AG08396 (cell line): ENCODE measurements around the gene FGD4.

Experiments
- DNase-seq: peaks from one replicate; pipeline ENCODE4 v3.0.0; 2012; ENCODE audit warnings: low spot score, mixed read lengths

Gene FGD4

DNA sequence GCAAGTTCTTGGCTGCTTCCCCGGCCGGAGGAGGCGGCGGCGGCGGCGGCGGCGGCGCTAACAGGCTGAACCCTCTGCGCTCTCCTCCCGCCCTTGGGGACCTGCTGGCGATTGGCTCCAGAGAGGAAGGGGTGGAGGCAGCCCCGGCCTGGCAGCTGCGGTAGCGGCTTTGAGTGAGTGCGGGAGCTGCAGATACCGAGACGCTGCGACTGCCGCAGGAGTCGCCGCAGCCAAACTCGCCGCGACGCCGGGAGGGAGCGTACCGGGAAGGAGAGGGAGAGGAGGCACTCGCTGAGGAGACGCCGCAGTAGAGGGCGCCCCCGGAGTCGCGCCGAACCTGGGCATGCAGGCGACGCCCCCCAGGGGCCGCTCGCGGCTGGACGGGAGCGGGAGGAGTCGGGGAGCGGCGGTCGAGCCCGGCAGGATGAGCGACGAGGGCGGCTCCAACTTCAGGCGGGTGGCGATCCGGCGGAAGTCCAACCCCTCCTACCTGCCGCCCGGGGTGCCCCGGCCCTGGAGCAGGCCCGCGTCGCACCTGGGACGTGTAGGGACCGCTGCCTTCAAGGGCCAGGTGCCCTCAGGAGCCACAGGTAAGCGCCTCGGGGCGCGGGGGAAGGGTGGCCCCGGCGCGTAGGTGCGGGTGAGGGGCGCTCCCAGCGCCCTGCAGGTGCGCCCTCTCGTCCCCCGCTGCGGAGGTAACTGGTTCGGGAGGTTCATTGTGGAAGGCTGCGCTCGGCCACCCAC lies at the start of gene FGD4:
Gene FGD4, plus strand, starts transcription at position 189 of the 744 bp plus-strand sequence.
- DNase-seq = peak; percentile 93

DNA sequence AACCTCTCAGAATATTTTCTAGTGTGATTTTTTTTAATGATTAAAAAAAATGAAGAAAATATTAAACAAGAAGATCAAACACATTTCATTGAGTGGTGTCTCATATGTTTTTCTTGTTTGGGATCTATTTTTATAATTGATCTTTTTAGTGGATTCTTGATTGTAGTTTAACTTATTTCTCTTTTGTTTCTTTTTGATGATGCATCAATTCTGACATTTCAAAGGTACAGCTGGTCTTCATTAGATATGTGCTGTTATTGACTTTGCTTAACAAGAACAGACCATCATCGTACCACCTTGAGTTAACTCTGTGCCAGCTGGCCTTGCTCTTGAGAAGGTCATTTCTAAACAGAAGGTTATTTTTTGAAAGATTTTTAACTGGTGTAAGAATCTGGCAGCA lies 45.8 kb upstream of the FGD4 start:
- DNase-seq = no peak

DNA sequence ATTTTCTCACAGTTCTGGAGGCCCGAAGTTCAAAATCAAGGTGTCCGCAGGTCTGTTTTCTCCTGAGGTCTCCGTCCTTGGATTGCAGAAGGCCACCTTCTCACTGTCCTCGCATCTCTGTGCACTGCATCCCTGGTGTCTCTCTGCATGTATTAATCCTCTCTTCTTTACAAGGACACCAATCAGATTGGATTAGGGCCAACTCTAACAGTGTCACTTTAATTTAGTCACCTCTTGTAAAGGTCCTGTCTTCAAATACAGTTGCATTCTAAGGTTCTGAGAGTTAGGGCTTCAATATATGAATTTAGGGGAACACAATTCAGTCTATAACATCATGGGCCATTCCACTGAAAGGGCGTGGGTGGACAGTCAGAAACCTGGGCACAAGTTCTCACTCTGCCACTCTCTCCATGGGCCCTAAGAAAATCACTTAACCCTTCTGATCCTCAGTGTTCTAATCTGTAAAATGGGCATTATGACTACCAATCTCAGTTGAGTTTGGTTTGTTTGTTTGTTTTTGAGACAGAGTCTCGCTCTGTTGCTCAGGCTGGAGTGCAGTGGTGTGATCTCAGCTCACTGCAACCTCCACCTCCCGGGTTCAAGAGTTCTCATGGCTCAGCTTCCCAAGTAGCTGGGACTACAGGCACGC lies 41.6 kb upstream of the FGD4 start:
- DNase-seq = no peak

DNA sequence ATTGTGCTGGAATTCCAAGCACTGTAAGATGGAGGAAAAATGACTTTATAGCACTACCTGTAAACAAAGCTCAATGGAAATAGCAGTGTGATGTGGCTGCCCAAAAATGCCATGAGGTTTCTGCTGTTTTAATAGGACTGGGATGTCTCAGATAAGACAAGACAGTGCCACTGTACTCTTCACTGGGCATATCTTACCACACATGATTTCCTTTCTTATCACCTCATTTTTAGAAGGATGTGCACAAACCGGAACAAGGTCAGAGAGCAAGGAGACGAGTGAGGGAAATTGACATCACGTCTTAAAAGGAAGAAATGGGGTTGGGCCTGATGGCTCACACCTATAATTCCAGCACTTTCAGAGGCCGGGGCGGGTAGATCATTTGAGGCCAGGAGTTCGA lies 38.4 kb upstream of the FGD4 start:
- DNase-seq = no peak

DNA sequence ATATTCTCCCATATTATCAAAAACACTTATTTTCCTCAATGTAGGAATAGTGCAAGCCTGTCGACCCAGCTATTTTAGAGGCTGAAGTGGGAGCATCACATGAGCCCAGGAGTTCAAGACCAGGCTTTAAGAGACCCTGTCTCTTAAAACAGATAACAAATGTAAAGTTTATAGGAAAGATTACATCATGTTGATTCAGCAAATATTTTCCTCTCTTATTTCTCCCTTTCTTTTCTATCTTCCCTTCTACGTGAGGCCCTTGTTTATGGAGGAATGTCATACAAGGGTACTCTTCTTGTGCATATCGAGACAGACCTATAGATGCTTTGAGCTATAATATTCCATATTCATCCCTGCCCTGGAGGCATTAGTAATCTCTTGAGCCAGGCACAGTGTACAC lies 36.5 kb upstream of the FGD4 start:
- DNase-seq = no peak

DNA sequence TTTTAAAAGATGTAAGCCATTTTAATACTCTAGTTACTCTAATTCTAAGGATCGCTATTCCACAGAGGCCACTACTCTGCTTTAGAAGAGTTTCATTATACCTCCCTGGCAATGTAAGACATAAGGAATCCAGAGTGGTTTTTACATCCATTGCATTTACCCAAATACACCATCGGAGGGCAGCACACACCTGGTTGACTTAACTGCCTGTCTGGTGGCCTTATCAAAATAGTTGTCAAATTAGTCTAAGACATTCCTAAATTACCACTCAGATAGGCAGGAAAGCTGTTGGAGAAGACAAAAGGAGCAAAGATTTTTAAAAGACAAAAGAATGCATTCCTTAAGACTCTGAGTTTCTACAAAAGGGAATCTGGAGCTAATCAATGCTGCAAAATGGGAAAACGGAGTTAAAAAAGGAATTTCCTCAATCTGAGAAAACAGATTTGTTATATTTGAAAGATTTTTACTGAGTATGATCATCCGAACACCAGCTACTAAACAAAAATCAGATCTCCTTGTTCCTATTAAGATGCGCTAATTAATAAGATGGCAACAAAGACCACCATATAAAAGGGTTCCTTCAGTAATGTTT lies 33.8 kb upstream of the FGD4 start:
- DNase-seq = peak; percentile 61

DNA sequence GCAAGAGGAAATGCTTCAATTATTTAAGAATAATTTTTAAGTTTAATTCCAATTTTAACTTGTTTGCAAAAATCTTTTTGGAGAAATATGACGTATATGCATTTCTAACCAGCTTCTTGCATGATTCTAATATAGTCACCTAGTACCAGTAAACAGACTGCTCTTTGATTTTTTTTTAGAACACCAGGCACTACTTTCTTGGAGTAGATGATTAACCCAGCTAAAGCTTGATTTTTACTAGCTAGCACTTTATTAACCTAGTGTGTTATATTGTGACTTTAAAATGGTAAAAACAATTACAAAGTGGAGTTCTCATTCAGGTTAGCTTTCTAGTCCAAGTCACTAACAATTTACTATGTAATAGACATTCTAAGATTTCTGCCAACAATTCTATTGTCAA lies 32.6 kb upstream of the FGD4 start:
- no peak for DNase-seq

DNA sequence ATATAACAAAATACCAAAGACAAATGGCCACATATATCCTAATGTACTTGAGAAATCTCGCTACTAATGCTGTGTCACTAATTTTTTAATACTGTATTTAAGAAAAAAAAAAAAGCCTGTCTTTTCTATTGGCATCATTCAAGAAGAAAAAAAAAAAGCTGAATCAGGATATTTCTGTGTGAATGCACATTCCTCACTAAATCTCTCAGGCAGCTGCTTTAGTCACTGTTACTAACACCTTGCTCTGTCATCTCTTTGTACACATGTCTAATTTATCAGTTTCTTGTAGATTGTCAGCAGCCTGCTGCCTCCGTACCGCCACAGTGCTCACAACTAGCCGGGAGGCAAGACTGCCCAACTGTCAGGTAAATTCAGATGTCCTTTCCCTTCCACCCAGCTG lies 32.0 kb upstream of the FGD4 start:
- no peak for DNase-seq

DNA sequence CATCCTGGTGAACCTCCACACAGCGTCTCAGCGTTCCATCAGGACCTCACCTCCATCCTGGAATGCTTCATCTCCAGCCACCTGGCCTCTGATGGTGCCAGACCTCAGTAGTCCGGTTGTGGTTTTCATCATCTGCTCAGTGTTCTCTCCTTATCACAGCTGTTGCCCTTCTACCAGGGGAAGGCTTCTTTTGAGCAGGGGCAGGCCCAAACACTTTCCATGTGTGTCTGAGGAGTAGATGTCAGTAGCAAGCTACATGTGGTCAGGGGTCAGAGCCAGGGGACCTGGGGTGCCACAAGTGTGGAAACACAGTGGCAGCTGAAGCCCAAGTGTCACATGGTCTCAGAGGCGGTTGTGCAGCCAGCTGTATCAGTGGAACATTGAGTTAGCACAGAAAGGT lies 30.2 kb upstream of the FGD4 start:
- DNase-seq = no peak

DNA sequence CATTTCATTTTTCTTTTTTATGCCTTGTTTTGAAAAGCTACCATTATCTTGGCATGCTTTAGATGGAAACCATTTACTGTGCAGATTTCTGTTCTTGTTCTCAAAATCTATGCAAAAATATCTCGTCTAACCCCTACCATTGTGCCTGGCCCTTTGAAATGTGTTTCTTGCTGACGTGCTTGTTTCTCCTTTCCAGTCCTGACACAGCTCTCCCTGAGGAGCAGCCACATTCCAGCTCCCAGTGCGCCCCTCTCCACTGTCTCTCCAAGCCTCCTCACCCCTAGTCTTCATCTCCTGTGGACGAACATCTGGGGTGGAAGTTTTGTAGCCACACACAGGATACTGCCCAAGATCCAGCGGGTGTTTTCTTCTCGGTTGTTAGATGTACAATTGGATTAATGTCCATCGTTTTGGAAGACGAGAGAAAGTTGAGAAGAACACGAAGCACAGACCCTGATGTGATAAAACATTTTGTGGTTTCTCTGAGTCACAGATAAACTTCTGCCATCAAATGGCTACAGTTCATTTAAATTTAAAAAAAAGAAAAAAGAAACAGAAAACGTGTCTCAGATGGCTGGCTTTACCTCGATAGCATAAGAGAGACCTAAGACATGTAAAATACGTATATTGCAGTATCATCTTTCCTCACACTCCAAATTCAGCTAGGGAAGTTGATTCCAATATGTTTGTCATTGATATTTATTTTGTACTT lies 21.9 kb upstream of the FGD4 start:
- no peak for DNase-seq

DNA sequence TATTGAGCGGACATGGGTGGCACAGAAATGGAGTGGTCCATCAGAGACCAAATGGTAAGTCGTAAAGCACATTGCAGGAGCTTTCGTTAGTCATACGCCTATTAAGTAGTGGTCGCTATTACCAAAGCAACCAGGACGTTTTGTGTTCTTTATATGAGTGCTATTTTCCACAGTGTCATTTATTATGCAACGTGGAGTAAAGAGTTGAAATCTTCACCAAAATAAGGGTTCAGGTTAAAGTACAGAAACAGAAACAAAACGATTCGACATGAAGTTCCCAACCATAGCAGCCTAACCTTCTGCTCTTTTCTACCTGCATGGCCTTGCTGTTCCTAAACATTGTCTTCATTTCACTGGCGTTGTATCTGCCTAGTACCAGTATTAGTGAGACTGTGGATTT lies 20.1 kb upstream of the FGD4 start:
- no peak for DNase-seq

DNA sequence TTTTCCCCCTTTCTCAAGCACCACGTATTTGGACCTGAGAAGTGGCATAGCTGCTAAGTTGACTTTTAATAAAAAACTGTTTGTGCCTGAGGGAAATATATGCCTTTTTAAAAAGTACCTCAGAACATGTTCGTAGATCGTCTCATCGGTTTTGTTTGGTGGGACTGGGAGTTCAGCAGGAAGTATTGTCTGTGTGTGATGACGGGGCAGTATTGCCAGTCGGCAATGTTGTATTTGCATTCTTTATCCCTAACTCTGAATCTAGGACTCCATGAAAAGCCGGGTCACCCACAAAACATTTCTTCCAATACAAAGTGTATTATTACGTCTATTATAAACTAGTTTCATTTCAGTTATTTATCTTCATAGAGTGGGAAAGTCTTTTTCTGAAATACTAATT lies 19.7 kb upstream of the FGD4 start:
- no peak for DNase-seq

DNA sequence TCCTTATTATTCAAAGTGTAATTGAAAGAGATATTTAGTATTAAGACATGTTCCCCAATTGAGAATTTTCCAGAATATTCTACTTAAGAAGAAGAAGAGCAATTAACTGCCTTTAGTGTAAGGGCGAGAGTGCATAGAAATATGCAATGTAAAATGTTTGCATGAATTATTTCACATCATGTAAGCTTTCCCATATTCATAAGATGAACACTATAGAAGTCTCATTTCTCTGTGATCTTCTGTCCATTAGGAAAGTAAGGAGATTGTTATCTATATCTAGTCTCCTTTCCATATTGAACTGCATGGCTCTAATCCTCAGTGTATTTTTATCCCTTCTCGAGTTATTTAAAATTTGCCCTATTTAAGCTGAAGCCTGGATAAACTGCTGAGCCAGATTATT lies 17.1 kb upstream of the FGD4 start:
- DNase-seq = no peak

DNA sequence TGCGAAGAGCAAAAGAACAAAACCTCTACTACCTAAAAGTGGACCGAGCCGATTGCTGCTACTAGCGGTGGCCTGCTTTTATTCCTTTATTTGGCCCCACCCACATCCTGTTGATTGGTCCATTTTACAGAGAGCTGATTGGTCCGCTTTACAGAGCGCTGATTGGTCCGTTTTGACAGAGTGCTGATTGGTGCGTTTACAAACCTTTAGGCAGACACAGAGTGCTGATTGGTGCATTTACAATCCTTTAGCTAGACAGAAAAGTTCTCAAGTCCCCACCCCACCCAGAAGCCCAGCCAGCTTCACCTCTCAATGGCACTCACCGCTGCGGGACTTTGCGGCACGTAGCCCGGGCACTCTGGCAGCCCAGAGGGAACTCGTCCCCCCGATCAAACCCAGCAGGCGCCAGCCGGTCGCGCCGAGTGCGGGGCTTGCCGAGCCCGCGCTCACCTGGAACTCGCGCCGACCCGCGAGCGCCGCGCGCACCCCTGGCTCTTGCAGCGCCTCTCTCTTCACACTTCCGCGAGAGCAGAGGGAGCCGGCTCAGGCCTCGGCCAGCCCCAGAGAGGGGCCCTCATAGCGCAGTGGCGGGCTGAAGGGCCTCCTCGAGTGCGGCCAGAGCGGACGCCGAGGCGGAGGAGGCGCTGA lies 8.7 kb upstream of the FGD4 start:
- DNase-seq = no peak

DNA sequence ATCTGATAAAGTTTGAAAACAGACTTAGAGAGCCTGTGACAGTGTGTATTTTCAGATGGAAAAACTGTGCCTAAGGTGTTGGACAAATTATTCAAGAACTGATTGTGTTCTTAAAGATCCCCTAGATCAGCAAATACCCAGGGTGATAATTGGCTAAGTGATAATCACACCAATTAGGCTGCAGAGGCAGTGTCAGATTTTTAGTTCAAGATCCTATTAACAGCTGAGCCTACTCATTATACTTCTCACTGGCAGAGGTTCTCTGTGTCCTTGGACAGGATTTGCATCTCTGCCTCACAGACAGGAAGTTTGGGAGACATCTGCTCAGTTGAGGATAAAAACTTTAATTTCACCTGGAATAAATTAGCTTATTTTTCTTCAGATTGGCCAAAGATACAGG lies 4.3 kb upstream of the FGD4 start:
- no peak for DNase-seq

DNA sequence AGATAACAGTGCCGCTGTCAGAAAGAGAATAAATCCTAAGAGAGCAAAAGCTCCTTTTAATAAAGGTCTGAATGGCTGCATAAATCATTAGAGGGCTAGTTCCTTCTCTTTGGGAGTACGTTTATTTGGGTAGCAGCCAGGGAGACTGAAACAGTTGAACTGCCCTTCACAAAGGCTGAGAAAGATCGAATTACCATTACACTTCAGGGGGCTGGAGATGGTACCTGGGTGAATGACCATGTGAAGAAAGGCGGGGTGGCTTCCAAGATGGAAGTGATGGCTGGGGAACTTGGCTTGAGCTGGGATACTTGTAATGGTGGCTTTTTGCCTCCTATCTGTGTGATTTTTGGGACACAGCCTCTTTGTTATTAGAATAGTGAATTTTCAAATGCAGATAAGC lies 1.7 kb upstream of the FGD4 start:
- DNase-seq = no peak

DNA sequence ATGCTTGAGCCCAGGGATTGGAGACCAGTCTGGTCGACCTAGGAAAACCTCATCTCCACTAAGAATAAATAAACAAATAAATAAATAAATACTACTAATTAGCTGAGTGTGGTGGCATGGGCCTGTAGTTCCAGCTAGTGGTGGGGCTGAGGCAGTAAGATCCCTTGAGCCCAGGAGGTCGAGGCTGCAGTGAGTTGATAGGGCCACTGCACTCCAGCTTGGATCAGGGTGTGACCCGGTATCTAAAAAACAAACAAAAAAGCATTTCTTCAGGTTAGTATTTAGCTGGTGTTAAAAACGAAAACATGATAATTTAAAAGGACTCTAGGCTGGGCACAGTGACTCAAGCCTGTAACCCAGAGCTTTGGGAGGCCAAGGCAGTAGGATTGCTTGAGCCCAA lies 1.2 kb upstream of the FGD4 start:
- DNase-seq = no peak

DNA sequence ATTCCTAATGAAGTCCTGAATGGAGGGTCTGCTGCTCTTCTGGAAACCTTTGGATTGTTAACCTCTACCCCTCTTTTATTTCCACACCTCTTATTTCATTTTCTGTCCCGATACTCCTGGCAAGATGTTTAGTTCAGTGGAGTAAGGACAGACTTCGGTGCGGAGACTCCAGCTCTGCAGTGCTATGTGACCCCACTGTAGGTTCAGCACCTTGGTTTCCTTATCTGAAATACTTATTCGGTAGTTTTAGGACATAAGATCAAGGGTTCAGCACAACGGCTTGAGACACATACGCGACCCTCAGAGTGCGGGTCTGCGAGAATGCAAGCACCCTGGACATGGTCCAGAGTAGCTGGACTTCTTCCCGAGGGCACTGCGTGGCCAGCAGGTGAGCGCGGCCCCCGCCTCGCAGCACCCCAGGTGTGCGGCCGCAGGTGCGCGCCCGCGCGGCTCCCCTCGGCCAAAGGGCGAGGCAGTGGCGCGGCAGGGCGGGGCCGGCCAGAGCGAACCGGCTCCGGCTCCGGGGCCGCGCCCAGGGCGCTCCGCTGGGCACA lies 465 bp upstream of the FGD4 start:
- DNase-seq = peak; percentile 17

DNA sequence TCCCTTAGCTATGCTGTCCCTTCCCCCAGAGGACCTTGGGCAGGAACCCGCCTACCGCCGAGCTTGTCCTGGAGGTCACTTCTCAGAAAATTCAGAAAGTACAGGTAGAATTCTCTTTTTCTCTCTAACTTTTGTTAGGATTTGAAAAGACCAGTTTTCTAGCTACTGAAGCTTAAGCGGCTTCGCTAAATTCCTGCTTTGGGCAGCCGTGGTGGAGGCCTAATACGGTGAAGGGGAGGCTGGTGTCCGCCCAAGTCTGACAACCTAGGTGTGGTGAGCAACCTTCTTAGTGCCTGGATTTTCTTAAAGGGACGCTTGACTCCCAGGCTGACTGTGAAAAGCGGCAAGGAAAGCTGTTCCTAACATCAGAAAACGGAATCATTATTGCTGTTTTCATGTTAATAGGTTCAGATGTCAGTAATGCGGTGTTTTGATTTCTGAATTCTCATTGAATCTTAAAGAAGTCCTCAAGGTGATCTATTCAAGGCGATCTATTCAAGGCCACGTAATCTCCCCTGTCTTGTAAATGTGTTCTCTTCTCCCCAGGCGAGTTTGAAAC lies 835 bp downstream of the FGD4 start:
- peak; percentile 20 for DNase-seq

DNA sequence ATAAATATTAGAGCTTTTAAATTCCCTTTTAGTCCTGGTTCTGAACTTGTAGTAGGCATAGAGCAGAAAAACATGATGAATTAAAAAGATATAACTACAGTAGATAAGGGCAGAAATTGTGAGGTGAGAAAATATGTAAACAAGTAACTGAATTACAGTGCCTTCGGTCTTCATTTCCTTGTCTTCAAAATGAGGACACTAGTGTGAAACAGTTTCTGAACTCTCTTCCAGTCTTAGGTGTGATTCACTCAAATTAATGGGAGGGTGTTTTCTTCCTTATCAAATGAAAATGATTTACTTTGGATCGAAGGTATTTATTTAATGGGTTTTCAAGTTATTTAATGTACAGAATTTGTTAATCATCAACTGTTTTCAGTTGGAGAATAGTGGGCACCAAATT lies 1.5 kb downstream of the FGD4 start:
- DNase-seq = no peak

DNA sequence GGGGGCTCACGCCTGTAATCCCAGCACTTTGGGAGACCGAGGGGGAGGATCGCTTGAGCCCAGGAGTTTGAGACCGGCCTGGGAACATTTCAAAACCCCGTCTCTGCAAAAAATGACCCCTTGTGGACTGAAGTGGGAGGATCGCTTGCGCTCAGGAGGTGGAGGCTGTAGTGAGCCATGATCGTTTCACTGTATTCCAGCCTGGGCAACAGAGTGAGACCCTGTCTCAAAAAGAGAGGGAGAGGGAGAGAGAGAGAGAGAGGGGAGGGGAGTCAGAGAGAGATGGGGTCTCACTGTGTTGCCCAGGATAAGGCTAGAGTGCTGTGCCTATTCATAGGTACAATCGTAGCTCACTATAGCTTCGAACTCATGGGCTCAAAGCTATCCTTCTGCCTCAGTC lies 2.8 kb downstream of the FGD4 start:
- no peak for DNase-seq

DNA sequence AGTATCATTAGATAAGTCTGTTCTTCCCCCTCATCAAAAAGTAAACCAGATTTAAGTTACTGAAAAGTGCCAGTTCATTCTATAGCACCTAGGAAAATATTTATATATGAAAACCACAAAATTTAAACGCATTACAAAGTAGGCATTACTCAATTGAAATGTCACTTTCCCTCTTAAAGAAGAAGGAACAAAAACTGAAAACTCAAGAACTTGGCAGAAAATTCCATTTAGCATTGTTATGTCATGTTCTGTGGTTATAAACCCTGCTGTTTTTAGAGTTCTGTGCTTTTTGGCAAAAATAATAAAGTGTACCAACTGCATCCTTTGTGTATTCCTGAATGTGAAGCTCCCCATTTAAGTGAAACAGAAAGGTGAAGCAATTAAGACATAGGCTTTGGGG lies 3.6 kb downstream of the FGD4 start:
- no peak for DNase-seq
